Activated CD4-positive, alpha-beta T cell treated with anti-CD3 and anti-CD28 coated beads, Interleukin-2, amount 50 U/mL, for 24 hours (primary cell): Measurements from ENCODE around the gene CCBE1.
"Not testable (repeated sequence)": the region's sequence is repeated elsewhere in the genome, so short reads cannot be mapped to it uniquely, and the experiment has no call there.

Experiments
- DNase-seq, 2 donors: peaks; one replicate each; pipeline ENCODE4 v3.0.0-alpha.2; 2020; ENCODE audit warnings: low read depth in 1 of 2, low spot score in 1 of 2

The CCBE1 gene

GRCh38 chr18:59684777-59685176 is 12.4 kb downstream of the CCBE1 start:
- no peak for DNase-seq

- DNase-seq: no peak
Observed at GRCh38 chr18:59681521-59682004, 15.7 kb downstream of the CCBE1 start.

DNA sequence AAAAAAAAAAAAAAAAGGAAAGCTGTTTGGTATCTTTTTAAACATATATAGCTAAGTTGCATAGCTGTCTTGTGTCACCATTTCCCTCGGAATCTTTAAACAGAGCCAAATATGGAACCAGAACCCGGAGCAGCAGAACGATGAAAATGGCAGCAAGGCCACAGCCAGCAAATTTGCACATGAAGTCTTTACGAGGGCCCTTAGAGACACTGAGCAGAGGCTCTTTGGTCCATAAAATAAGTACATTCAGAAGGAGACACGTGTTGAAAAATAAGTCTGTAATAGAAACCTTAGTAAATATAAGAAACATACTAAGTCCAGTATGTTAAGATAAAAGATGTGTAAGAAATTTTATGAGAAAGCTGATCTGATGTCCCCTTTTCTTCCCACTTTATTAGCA is 16.2 kb downstream of the CCBE1 start:
- DNase-seq: no peak

- no peak for DNase-seq
Observed at GRCh38 chr18:59675346-59675745, 21.9 kb downstream of the CCBE1 start.

- no peak for DNase-seq
Observed at GRCh38 chr18:59674903-59675270, 22.3 kb downstream of the CCBE1 start.

- DNase-seq: no peak
Observed at GRCh38 chr18:59674186-59674902, 22.9 kb downstream of the CCBE1 start.

DNA sequence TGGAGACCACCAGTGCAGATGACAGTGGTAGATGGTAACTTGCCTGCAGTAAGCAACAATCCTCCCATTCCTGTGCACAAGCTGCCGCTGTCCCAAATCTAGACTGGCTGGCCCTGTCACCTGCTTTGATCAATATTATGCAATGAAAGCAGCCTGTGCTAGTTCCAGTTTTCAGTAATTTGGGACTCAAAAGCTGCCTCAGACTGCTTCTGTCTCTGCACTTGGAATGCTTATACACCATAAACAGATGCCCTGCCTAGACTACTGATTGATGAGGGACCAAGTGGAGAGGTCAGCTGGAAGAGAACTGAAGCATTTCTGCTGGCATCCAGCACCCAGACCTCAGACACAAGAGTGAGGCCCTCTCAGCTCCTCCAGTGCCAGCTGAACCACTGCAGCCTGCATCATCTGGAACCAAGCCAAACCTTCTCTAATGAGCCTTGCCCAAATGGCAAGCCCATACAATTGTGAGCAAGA is 24.9 kb downstream of the CCBE1 start:
- DNase-seq: no peak

- no peak for DNase-seq
Observed at GRCh38 chr18:59671551-59671950, 25.7 kb downstream of the CCBE1 start.

DNA sequence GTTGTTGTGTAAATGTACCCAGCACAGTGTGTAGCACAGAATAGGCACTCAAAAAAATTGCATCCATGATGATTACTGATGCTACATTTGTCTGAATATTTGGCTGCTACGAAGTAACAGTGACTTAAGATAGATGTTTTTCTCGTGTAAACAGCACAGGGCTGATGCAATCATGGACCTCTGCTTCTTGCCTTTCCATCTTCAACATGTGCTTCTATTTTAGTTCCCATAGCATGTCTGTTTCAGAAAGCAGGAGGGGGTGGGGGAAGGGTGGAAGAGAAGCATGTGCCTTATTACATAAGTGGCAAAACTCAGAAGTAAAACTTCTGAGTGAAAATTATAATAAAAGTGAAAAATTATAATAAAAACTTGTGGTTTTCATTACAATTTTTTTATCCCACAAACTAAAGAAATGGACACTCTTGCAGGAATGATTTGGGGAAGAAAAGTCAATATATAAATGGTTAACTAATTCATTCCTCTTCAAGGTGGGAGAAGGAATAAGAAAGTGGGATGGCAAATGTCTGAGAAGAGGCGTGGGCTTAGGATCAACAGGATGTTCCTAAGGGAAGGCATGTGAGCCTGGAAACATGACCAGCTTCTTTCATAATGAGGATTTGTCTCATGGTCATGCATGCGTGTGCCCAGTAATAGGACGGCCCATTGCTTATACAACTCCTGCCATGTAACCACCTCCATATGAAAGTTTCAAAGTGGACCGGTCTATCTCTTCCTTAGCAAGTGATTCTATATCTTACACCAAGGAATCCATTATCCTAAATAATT is 27.2 kb downstream of the CCBE1 start:
- no peak for DNase-seq

- DNase-seq: no peak
Observed at GRCh38 chr18:59667488-59667887, 29.7 kb downstream of the CCBE1 start.

DNA sequence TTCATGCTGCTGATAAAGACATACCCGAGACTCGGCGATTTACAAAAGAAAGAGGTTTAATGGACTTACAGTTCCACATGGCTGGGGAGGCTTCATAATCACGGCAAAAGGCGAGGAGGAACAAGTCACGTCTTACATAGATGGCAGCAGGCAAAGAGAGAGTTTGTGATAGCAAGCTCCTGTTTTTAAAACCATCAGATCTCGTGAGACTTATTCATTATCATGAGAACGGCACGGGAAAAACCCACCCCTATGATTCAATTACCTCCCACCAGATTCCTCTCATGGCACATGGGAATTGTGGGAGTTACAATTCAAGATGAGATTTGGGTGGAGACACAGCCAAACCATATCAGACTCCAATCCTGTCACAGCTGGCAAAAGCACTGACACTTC is 31.2 kb downstream of the CCBE1 start:
- not testable (repeated sequence) for DNase-seq

- DNase-seq: no peak
Observed at GRCh38 chr18:59665057-59666006, 31.9 kb downstream of the CCBE1 start.

- DNase-seq: no peak
Observed at GRCh38 chr18:59664329-59664728, 32.9 kb downstream of the CCBE1 start.

DNA sequence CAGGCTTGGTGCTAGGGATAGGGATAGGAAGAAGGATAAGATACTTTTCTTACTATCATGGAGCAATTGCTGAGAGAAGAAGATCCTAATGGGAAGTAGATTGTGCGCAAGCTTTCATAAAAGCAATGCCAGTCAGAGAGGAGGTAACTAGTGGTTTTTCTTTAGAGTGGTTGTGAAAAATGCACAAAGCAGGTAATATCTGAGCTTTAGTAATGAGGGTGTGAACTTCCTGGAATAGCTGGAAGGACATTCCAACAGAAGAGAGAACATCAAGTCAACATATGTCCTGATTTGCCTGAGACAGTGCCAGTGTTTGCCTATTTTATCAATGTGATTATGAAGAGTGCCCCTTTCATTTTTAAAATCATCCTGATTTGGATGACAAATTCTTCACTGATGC is 34.1 kb downstream of the CCBE1 start:
- no peak for DNase-seq

DNA sequence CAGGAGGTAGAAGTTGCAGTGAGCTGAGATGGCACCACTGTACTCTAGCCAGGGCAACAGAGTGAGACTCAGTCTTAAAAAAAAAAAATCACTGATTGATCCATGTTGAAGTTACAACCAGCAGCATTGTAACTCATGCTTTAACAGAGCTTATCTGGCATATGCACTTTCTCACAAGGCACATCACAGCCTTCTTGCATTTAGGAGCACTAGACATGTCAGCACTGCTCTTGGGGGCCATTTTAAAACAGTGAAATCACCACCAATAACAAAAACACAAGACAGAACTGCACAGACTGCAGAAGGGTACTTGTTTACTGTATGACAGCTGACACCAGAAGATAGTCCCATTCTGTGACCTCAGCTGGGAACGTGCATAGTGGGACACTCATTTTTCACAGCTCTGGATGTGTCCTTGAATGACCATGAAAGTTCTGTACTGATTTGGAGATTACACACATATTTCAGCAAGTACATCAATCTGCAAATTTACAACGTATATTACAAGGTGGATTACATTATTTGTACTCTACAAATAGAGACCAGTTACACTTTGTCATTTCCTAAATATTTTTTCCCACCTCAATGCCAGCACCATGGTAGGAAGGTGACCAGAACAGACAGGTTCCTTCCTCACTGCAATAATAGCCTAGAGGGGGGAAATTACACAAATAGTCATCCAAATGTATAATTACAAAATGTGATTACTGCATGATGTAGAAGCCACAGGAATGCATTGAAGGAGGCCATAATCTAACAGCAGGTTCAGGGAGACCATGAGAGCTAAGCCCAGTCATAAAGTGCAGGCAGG is 35.1 kb downstream of the CCBE1 start:
- DNase-seq: no peak

- no peak for DNase-seq
Observed at GRCh38 chr18:59660786-59661743, 36.2 kb downstream of the CCBE1 start.

- DNase-seq: no peak
Observed at GRCh38 chr18:59660366-59660765, 36.9 kb downstream of the CCBE1 start.

GRCh38 chr18:59659508-59660170 is 37.6 kb downstream of the CCBE1 start:
- DNase-seq: no peak

- DNase-seq: no peak
Observed at GRCh38 chr18:59658941-59659340, 38.3 kb downstream of the CCBE1 start.
